Liver (tissue), 9 donors: ENCODE results near the gene MAPK9. TPM values are rescaled to one million over a fixed set of nuclear protein-coding genes. Genes with fewer than 3 reads are reported as not detected.
A peak's percentile ranks its signal among the peaks of the same experiment; 100 is the strongest.

Source experiments
- DNase-seq: peaks from one replicate; pipeline ENCODE4 v3.0.0-alpha.2; 2017; ENCODE audit warnings: low spot score
- H3K27ac ChIP-seq, 2 donors: one replicate each; pipeline ENCODE4 v1.7.0; 2013; ENCODE audit warnings: inconsistent platforms in 2 of 2, low read length in 2 of 2, control low read depth in 1 of 2, low read depth in 1 of 2, mild to moderate bottlenecking in 1 of 2
- H3K27me3 ChIP-seq, 4 donors: one replicate each; pipeline versions ENCODE4 v1.6.1 to v1.7.0; 2013; ENCODE audit warnings: low read length in 3 of 4, inconsistent platforms in 1 of 4, mild to moderate bottlenecking in 1 of 4, moderate library complexity in 1 of 4; ENCODE audit not compliant: control insufficient read depth in 4 of 4, insufficient read depth in 4 of 4
- H3K36me3 ChIP-seq, 4 donors: one replicate each; pipeline versions ENCODE4 v1.6.1 to v1.7.0; 2013; ENCODE audit warnings: low read length in 3 of 4, mild to moderate bottlenecking in 3 of 4, low read depth in 1 of 4, moderate library complexity in 1 of 4; ENCODE audit not compliant: control insufficient read depth in 4 of 4, insufficient read depth in 3 of 4
- H3K4me1 ChIP-seq, 4 donors: one replicate each; pipeline versions ENCODE4 v1.6.1 to v1.7.0; 2013; ENCODE audit warnings: low read length in 3 of 4, mild to moderate bottlenecking in 3 of 4, moderate library complexity in 1 of 4; ENCODE audit not compliant: control insufficient read depth in 4 of 4, insufficient read depth in 4 of 4
- H3K4me3 ChIP-seq, 3 donors: one replicate each; pipeline versions ENCODE4 v1.6.1 to v1.7.0; 2013; ENCODE audit warnings: low read length in 3 of 3, control low read depth in 1 of 3, low read depth in 1 of 3, mild to moderate bottlenecking in 1 of 3
- H3K9ac ChIP-seq, 2 donors: one replicate each; pipeline ENCODE4 v1.7.0; 2013; ENCODE audit warnings: low read length in 2 of 2, mild to moderate bottlenecking in 2 of 2, moderate library complexity in 2 of 2, control low read depth in 1 of 2, low read depth in 1 of 2
- H3K9me3 ChIP-seq, 4 donors: one replicate each; pipeline versions ENCODE4 v1.6.1 to v1.7.0; 2013; ENCODE audit warnings: low read length in 3 of 4; ENCODE audit not compliant: control insufficient read depth in 4 of 4
- ATF3 ChIP-seq: IDR thresholded peaks from 2 replicates; pipeline ENCODE4 v1.6.1; 2016; ENCODE audit warnings: antibody characterized with exemption
- CTCF ChIP-seq: fragments of 150-350 bp; IDR thresholded peaks from 2 replicates; pipeline ENCODE4 v1.5.1; 2017; ENCODE audit warnings: improper control_type of control experiment, low read depth, low read length; ENCODE audit not compliant: missing input control
- FOXA1 ChIP-seq: IDR thresholded peaks from 2 replicates; pipeline ENCODE4 v1.6.1; 2016; ENCODE audit warnings: antibody characterized with exemption
- GABPA ChIP-seq, 2 donors: IDR thresholded peaks in 1 of 2; conservative IDR thresholded peaks in 1 of 2; 2 replicates each; pipeline ENCODE4 v1.6.1; 2016; ENCODE audit warnings: antibody characterized with exemption in 2 of 2, mild to moderate bottlenecking in 1 of 2, moderate library complexity in 1 of 2
- HNF4A ChIP-seq, 2 donors: conservative IDR thresholded peaks; 2 replicates each; pipeline ENCODE4 v1.6.1; 2016; ENCODE audit warnings: antibody characterized with exemption in 2 of 2, mild to moderate bottlenecking in 2 of 2
- HNF4G ChIP-seq: IDR thresholded peaks from 2 replicates; pipeline ENCODE4 v1.6.1; 2016; ENCODE audit warnings: antibody characterized with exemption
- JUND ChIP-seq, 2 donors: IDR thresholded peaks; 2 replicates each; pipeline ENCODE4 v1.6.1; 2016; ENCODE audit warnings: antibody characterized with exemption in 2 of 2
- MAX ChIP-seq: IDR thresholded peaks from 2 replicates; pipeline ENCODE4 v1.6.1; 2016; ENCODE audit warnings: antibody characterized with exemption
- NR2F2 ChIP-seq: IDR thresholded peaks from 2 replicates; pipeline ENCODE4 v1.6.1; 2016; ENCODE audit warnings: antibody characterized with exemption
- RAD21 ChIP-seq, 2 donors: IDR thresholded peaks; 2 replicates each; pipeline ENCODE4 v1.6.1; 2016; ENCODE audit warnings: antibody characterized with exemption in 2 of 2, mild to moderate bottlenecking in 2 of 2
- REST ChIP-seq: IDR thresholded peaks from 2 replicates; pipeline ENCODE4 v1.6.1; 2016; ENCODE audit warnings: antibody characterized with exemption, mild to moderate bottlenecking
- RXRA ChIP-seq, 2 donors: IDR thresholded peaks; 2 replicates each; pipeline ENCODE4 v1.6.1; 2017 to 2018; ENCODE audit warnings: antibody characterized with exemption in 2 of 2, mild to moderate bottlenecking in 1 of 2
- SP1 ChIP-seq: IDR thresholded peaks from 2 replicates; pipeline ENCODE4 v1.6.1; 2018; ENCODE audit warnings: antibody characterized with exemption, mild to moderate bottlenecking
- TAF1 ChIP-seq: conservative IDR thresholded peaks from 2 replicates; pipeline ENCODE4 v1.6.1; 2016; ENCODE audit warnings: antibody characterized with exemption, mild to moderate bottlenecking
- YY1 ChIP-seq: IDR thresholded peaks from 2 replicates; pipeline ENCODE4 v1.6.1; 2016; ENCODE audit warnings: antibody characterized with exemption, mild to moderate bottlenecking
- ZBTB33 ChIP-seq: IDR thresholded peaks from 2 replicates; pipeline ENCODE4 v1.6.1; 2016; ENCODE audit warnings: antibody characterized with exemption
- WGBS: extraction: QIAGEN DNeasy Blood & Tissue Kit; methylation state at CpG from one replicate; pipeline ENCODE4 v1.1.7; 2013; 5-methylcytosine and 5-hydroxymethylcytosine counted together
- polyA plus RNA-seq, 2 donors: library from polyadenylated mRNA; stranded (reverse) in 1 of 2; unstranded in 1 of 2; fragments of 200-250 nt in 1 of 2; fragments of >200 nt in 1 of 2; fragmentation: Nextera tagmentation in 1 of 2; extraction: Ambion mirVana in 1 of 2; gene quantifications; one replicate each; pipeline versions ENCODE4 v1.2.1 to v1.2.3, GENCODE V29; 2013 to 2015
- total RNA-seq, 2 donors: library from RNA; depleted of rRNA; stranded (reverse); fragments of >200 nt; gene quantifications; one replicate each; pipeline ENCODE4 v1.2.3, GENCODE V29; 2014
- donor health status: healthy.
- donor health status: healthy.
- donor health status: healthy.
- donor health status: healthy.
- donor health status: healthy.

MAPK9 gene
- total and polyA plus RNA-seq, 4 donors, result 3.8 to 22.7 (median 12.8) TPM

- WGBS, result 82% methylated on average over 3 of the region's 3 CpGs
- Histone ChIP-seq H3K36me3 (peaks cover 11 to 83% (median 70%) of the 10 kb centered on the region in 4 donors), H3K9ac (no peak overlapping the region), H3K4me3 (peak overlapping the region in 2 of 3 donors; percentile 54 to 73), H3K27ac (no peak overlapping the region), H3K4me1 (no peaks in the 10 kb centered on the region), H3K9me3 (peaks cover 52 to 92% (median 73%) of the 10 kb centered on the region in 4 donors), H3K27me3 (no peaks in the 10 kb centered on the region)
- TF ChIP-seq YY1 (no peak), REST (no peak), ATF3 (no peak), CTCF (no peak), HNF4G (no peak)
- no peak for DNase-seq
Observed at GRCh38 chr5:180259260-180259611, 32.6 kb downstream of the MAPK9 start.

- WGBS, result 97% methylated on average over 24 of the region's 24 CpGs
- TF ChIP-seq RXRA (IDR thresholded peaks at IDR 0.05) (no peak), GABPA (IDR thresholded peaks at IDR 0.05 in 1 of 2, conservative IDR thresholded peaks at IDR 0.05 in 1 of 2) (no peak), MAX (no peak), SP1 (no peak), REST (no peak), RAD21 (IDR thresholded peaks at IDR 0.05) (no peak), HNF4A (conservative IDR thresholded peaks at IDR 0.05) (no peak), FOXA1 (no peak), ZBTB33 (no peak), NR2F2 (no peak), HNF4G (no peak), YY1 (no peak), CTCF (no peak), ATF3 (no peak), TAF1 (no peak), JUND (IDR thresholded peaks at IDR 0.05) (no peak)
Observed at GRCh38 chr5:180253036-180253824, 38.7 kb downstream of the MAPK9 start.

More at GRCh38 chr5:180253036-180253824, 38.7 kb downstream of the MAPK9 start:
- Histone ChIP-seq H3K36me3 (peaks cover 12 to 79% (median 55%) of the 10 kb centered on the region in 4 donors), H3K27me3 (no peaks in the 10 kb centered on the region), H3K9ac (no peak overlapping the region), H3K4me1 (no peaks in the 10 kb centered on the region), H3K9me3 (peaks cover 62 to 96% (median 75%) of the 10 kb centered on the region in 4 donors), H3K27ac (no peak overlapping the region), H3K4me3 (peak overlapping the region in 2 of 3 donors; percentile 70 to 72)
- no peak for DNase-seq
